Astrocyte (in vitro differentiated cells and primary cell): ENCODE measurements around the gene MMP14. TPM values are rescaled to one million over a fixed set of nuclear protein-coding genes. Genes with fewer than 3 reads are reported as not detected.

Experiments
- DNase-seq: peaks from one replicate; pipeline ENCODE4 v3.0.0-alpha.2; 2010; ENCODE audit warnings: low read depth
- FAIRE-seq: peaks from 2 replicates; lab custom pipeline; 2011; peaks lifted over from hg19 to GRCh38; lab: Jason Lieb, UNC
- H2AFZ ChIP-seq: 2 replicates; pipeline ENCODE4 v1.6.0; 2012; ENCODE audit warnings: low read depth, low read length, inconsistent platforms
- H3K27ac ChIP-seq: 2 replicates; pipeline ENCODE4 v1.5.1; 2011; ENCODE audit warnings: low read depth, low read length, inconsistent platforms
- H3K27me3 ChIP-seq: 2 replicates; pipeline ENCODE4 v1.6.0; 2011; ENCODE audit warnings: low read length, inconsistent platforms; ENCODE audit not compliant: insufficient read depth
- H3K36me3 ChIP-seq: 2 replicates; pipeline ENCODE4 v1.5.1; 2011; ENCODE audit warnings: low read length, inconsistent platforms; ENCODE audit not compliant: insufficient read depth
- H3K4me1 ChIP-seq: 2 replicates; pipeline ENCODE4 v1.5.1; 2011; ENCODE audit warnings: low read length, inconsistent platforms; ENCODE audit not compliant: insufficient read depth
- H3K4me2 ChIP-seq: 2 replicates; pipeline ENCODE4 v1.6.0; 2012; ENCODE audit warnings: low read length, inconsistent platforms
- H3K4me3 ChIP-seq: 2 replicates; pipeline ENCODE4 v1.5.1; 2011; ENCODE audit warnings: low read depth, mild to moderate bottlenecking, low read length, inconsistent platforms; ENCODE audit not compliant: insufficient read depth
- H3K79me2 ChIP-seq: 2 replicates; pipeline ENCODE4 v1.6.0; 2012; ENCODE audit warnings: mild to moderate bottlenecking, low read length, inconsistent platforms; ENCODE audit not compliant: insufficient read depth
- H3K9ac ChIP-seq: 2 replicates; pipeline ENCODE4 v1.6.0; 2012; ENCODE audit warnings: mild to moderate bottlenecking, low read length, inconsistent platforms
- H3K9me3 ChIP-seq: 2 replicates; pipeline ENCODE4 v1.5.1; 2012; ENCODE audit warnings: low read depth, mild to moderate bottlenecking, low read length, inconsistent platforms; ENCODE audit not compliant: insufficient read depth
- H4K20me1 ChIP-seq: 2 replicates; pipeline ENCODE4 v1.6.0; 2012; ENCODE audit warnings: low read length, inconsistent platforms; ENCODE audit not compliant: insufficient read depth
- H3K27ac Mint-ChIP-seq: one replicate; pipeline ENCODE4 v1.8.0; 2021; ENCODE audit warnings: mild to moderate bottlenecking, mixed read lengths; ENCODE audit not compliant: unreplicated experiment
- H3K27me3 Mint-ChIP-seq: one replicate; pipeline ENCODE4 v1.8.0; 2021; ENCODE audit warnings: low read depth, mixed read lengths; ENCODE audit not compliant: unreplicated experiment
- H3K36me3 Mint-ChIP-seq: one replicate; pipeline ENCODE4 v1.8.0; 2021; ENCODE audit warnings: low read depth, mixed read lengths; ENCODE audit not compliant: unreplicated experiment
- H3K4me1 Mint-ChIP-seq: one replicate; pipeline ENCODE4 v1.8.0; 2021; ENCODE audit warnings: low read depth, mixed read lengths; ENCODE audit not compliant: unreplicated experiment
- H3K4me3 Mint-ChIP-seq: one replicate; pipeline ENCODE4 v1.8.0; 2021; ENCODE audit warnings: mild to moderate bottlenecking, moderate library complexity, mixed read lengths; ENCODE audit not compliant: unreplicated experiment
- H3K9me3 Mint-ChIP-seq: one replicate; pipeline ENCODE4 v1.8.0; 2021; ENCODE audit warnings: mild to moderate bottlenecking, mixed read lengths; ENCODE audit not compliant: unreplicated experiment
- EZH2 ChIP-seq: IDR thresholded peaks from 2 replicates; pipeline ENCODE4 v1.6.1; 2012; ENCODE audit warnings: mild to moderate bottlenecking, low read length, inconsistent platforms; ENCODE audit not compliant: insufficient read depth
- total RNA-seq: library from RNA; stranded (reverse); gene quantifications from 2 replicates; pipeline ENCODE4 v1.2.1, GENCODE V29; 2021
- TF ChIP-seq, protein P1 (sequence below): IDR thresholded peaks from 2 replicates; pipeline ENCODE4 v1.5.1; 2011; ENCODE audit warnings: low read depth, mild to moderate bottlenecking, inconsistent platforms, low read length, moderate library complexity; ENCODE audit not compliant: insufficient read depth

MMP14 gene
- total RNA-seq, 1 donor from 2014 or later, result 911 TPM

DNA sequence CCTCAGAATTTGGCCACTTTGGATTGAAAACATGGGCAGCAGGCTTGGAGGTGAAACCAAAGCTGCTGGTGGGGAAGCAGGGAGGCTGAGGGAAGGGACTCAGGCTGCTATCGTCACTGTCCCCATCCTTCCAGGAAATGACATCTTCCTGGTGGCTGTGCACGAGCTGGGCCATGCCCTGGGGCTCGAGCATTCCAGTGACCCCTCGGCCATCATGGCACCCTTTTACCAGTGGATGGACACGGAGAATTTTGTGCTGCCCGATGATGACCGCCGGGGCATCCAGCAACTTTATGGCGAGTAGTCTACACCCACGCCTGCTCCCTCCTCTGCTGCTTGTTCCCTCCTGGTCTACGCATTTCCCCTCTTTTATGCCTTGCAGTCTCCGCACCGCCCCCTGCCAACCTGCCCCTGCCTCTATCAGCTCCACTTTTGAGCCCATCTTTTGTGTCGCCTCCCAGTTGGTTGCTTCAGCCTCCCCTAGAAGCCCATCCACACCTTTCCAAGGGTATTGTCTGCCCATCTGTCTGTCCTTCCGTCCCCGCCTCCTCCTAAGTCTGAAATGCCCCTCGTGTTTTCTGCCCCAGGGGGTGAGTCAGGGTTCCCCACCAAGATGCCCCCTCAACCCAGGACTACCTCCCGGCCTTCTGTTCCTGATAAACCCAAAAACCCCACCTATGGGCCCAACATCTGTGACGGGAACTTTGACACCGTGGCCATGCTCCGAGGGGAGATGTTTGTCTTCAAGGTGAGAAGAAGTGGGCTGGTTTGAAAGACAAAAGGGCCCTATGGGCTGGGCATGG lies 6.9 kb downstream of the MMP14 start:
- Histone ChIP-seq H3K9ac (peak overlapping the region; percentile 41), H3K9me3 (no peaks in the 10 kb centered on the region), H3K27me3 (no peaks in the 10 kb centered on the region), H3K36me3 (peaks cover 57% of the 10 kb centered on the region), H2AFZ (no peak overlapping the region), H4K20me1 (peaks cover 71% of the 10 kb centered on the region), H3K27ac (no peak overlapping the region), H3K4me1 (peaks cover 39% of the 10 kb centered on the region), H3K79me2 (peaks cover 77% of the 10 kb centered on the region), H3K4me3 (no peak overlapping the region), H3K4me2 (no peak overlapping the region)
- Mint-ChIP-seq H3K4me1 (peaks cover 30% of the 10 kb centered on the region), H3K27me3 (no peaks in the 10 kb centered on the region), H3K36me3 (peaks cover 25% of the 10 kb centered on the region), H3K9me3 (peaks cover 4% of the 10 kb centered on the region), H3K4me3 (no peak overlapping the region), H3K27ac (peak overlapping the region; percentile 58)
- FAIRE-seq, result no peak
- TF ChIP-seq, protein P1, sequence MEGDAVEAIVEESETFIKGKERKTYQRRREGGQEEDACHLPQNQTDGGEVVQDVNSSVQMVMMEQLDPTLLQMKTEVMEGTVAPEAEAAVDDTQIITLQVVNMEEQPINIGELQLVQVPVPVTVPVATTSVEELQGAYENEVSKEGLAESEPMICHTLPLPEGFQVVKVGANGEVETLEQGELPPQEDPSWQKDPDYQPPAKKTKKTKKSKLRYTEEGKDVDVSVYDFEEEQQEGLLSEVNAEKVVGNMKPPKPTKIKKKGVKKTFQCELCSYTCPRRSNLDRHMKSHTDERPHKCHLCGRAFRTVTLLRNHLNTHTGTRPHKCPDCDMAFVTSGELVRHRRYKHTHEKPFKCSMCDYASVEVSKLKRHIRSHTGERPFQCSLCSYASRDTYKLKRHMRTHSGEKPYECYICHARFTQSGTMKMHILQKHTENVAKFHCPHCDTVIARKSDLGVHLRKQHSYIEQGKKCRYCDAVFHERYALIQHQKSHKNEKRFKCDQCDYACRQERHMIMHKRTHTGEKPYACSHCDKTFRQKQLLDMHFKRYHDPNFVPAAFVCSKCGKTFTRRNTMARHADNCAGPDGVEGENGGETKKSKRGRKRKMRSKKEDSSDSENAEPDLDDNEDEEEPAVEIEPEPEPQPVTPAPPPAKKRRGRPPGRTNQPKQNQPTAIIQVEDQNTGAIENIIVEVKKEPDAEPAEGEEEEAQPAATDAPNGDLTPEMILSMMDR, result no peak
- no peak for TF ChIP-seq EZH2
- no peak for DNase-seq

DNA sequence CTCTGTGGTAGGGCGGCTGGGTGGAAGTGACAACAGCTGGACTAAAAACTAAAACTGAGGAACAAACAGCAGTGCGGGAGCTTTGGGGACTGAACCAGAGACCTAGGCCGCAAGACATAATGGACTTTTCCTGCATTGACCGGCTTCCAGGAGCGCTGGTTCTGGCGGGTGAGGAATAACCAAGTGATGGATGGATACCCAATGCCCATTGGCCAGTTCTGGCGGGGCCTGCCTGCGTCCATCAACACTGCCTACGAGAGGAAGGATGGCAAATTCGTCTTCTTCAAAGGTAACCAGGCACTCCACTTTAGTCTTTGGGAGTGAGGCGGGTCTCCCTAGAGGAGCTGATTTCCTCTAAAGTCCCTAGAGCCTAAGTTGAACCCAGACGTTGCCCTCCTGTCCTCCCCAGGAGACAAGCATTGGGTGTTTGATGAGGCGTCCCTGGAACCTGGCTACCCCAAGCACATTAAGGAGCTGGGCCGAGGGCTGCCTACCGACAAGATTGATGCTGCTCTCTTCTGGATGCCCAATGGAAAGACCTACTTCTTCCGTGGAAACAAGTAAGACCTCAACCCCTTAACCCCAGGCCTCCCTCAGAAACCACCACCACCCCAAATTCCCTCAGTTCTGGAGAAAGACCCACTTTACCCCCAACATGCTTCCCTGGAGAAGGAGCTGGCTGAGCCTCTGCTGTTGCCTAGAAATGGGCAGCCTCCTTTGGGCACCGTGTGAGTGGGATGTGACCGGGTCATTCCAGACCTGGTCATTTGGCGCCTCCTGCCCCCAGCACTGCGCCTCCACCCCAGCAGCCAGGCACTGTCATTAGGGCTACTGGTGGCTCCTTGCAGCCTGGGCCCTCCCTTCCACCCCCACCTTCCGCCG lies 8.1 kb downstream of the MMP14 start:
- H3K9ac ChIP-seq, result no peak overlapping the region
- H2AFZ ChIP-seq, result no peak overlapping the region
- no peak for TF ChIP-seq EZH2
- TF ChIP-seq, protein P1, result no peak
- Mint-ChIP-seq H3K9me3 (peaks cover 4% of the 10 kb centered on the region), H3K36me3 (peaks cover 19% of the 10 kb centered on the region), H3K4me1 (peaks cover 26% of the 10 kb centered on the region), H3K4me3 (no peak overlapping the region), H3K27ac (peak overlapping the region; percentile 66), H3K27me3 (no peaks in the 10 kb centered on the region)
- H3K9me3 ChIP-seq, result no peaks in the 10 kb centered on the region
- FAIRE-seq (no peak), DNase-seq (no peak)
- H3K27ac ChIP-seq, result no peak overlapping the region
- peaks cover 55% of the 10 kb centered on the region for H3K36me3 ChIP-seq
- peaks cover 59% of the 10 kb centered on the region for H4K20me1 ChIP-seq
- H3K4me2 ChIP-seq, result no peak overlapping the region
- no peak overlapping the region for H3K4me3 ChIP-seq
- H3K79me2 ChIP-seq, result peaks cover 66% of the 10 kb centered on the region
- no peaks in the 10 kb centered on the region for H3K27me3 ChIP-seq
- peaks cover 41% of the 10 kb centered on the region for H3K4me1 ChIP-seq
